ENCODE results near the gene EIF4G3. TPM values are rescaled to one million over a fixed set of nuclear protein-coding genes. Genes with fewer than 3 reads are reported as not detected.

The EIF4G3 gene
- total and polyA plus RNA-seq, 9 of the 15 experiments (the other 6 are each of a cell fraction or from before 2014, with no cell fraction given) = 6.7 to 40.5 (median 32.1) TPM

- FAIRE-seq = no peak
- in situ Hi-C loops (cut with MboI) (no loop called here), intact Hi-C loops (cut with micrococcal nuclease) (no loop called here)
- no peak overlapping the region for H3K27ac ChIP-seq (ENCODE audit: extremely low read depth, low read depth, low read length)
- H4K20me1 ChIP-seq (replicated peaks; ENCODE audit: control insufficient read depth, insufficient read depth, low read length) = no peaks in the 10 kb centered on the region
- BruUV-seq (replicated peaks) = no TSS peak
- no peaks in the 10 kb centered on the region for H3K9me1 ChIP-seq (ENCODE audit: control insufficient read depth, insufficient read depth, low read length)
- H3K9me3 ChIP-seq (replicated peaks; ENCODE audit: control insufficient read depth, insufficient read depth, low read depth, low read length) = no peaks in the 10 kb centered on the region
- DNase-seq (ENCODE audit: extremely low read depth in 1 of 4, low spot score in 3 of 4) = no peak
- H3K4me1 ChIP-seq (replicated peaks in 1 of 2; ENCODE audit: control insufficient read depth in 2 of 2, insufficient read depth in 2 of 2, low read length in 2 of 2) = no peaks in the 10 kb centered on the region
- ATAC-seq = no peak
- no peak overlapping the region for H3K9ac ChIP-seq (ENCODE audit: insufficient read depth in 1 of 2, low read depth in 2 of 2, low read length in 2 of 2)
- 41% methylated on average over 1 of the region's 1 CpG for WGBS (ENCODE audit: insufficient coverage, low coverage, missing lambda C conversion rate)
- no peak overlapping the region for H3K4me3 ChIP-seq
- H3K79me2 ChIP-seq (ENCODE audit: control insufficient read depth, insufficient read depth, low read length) = no peaks in the 10 kb centered on the region
- no peak overlapping the region for H3K4me2 ChIP-seq (ENCODE audit: insufficient read depth, low read length)
- ChIA-PET CTCF (ENCODE audit: low intra/inter-chr PET ratio) (no interaction called here), POLR2A (interaction anchor here (0.5 to 1.8 kb wide), 7 partner anchors 8 to 619 kb away, joined by 3 to 5 read pairs (median 3); no protein-coding TSS in a partner anchor)
- no peak overlapping the region for H2AFZ ChIP-seq (ENCODE audit: low read depth, low read length)
- peaks cover 12% of the 10 kb centered on the region; the same call in 2 of the 3 replicates for H3K36me3 ChIP-seq (ENCODE audit: control insufficient read depth, insufficient read depth, low read length)
- no peaks in the 10 kb centered on the region for H3K27me3 ChIP-seq (ENCODE audit: control insufficient read depth in 2 of 2, insufficient read depth in 2 of 2, low read length in 2 of 2)
- TF ChIP-seq KLF10 (CRISPR knock-in tag; IDR thresholded peaks at IDR 0.05) = no peak
- TF ChIP-seq BRD9 (IDR thresholded peaks at IDR 0.05; ENCODE audit: low read depth, partially characterized antibody) = no peak
Observed at GRCh38 chr1:20829946-20830345, 346.8 kb downstream of the EIF4G3 start.

DNA sequence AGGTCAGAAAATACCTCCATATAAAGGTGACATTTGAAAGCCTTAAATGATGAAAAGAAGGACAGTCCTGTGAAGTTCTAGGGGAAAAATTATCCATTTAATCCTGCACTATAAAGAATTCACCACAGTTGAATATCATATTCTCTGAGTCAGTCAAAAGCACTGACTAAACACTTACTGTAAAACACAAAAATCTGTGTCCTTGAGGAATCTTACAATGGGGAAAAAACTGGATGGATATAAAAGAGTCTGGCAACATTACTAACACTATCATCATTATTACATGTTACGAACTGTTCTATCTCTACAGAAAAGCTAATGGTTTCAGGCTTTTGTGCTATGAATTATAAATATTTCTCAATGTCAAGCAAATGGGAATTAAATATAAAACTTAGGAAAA is 347.2 kb downstream of the EIF4G3 start:
- BruUV-seq (replicated peaks) = no TSS peak
- POLR2A ChIA-PET = interaction anchor here (0.5 to 1.8 kb wide), 5 partner anchors 8 to 619 kb away, joined by 3 to 5 read pairs (median 3); no protein-coding TSS in a partner anchor

More for the DNA sequence above, 347.2 kb downstream of the EIF4G3 start:
- no peak for ATAC-seq
- Histone ChIP-seq H2AFZ (ENCODE audit: low read depth, low read length) (no peak overlapping the region), H3K27me3 (ENCODE audit: control insufficient read depth in 2 of 2, insufficient read depth in 2 of 2, low read length in 2 of 2) (no peaks in the 10 kb centered on the region), H3K9me3 (replicated peaks; ENCODE audit: control insufficient read depth, insufficient read depth, low read depth, low read length) (no peaks in the 10 kb centered on the region), H3K4me2 (ENCODE audit: insufficient read depth, low read length) (no peak overlapping the region), H3K9ac (ENCODE audit: insufficient read depth in 1 of 2, low read depth in 2 of 2, low read length in 2 of 2) (no peak overlapping the region), H3K4me1 (replicated peaks in 1 of 2; ENCODE audit: control insufficient read depth in 2 of 2, insufficient read depth in 2 of 2, low read length in 2 of 2) (no peaks in the 10 kb centered on the region), H3K36me3 (ENCODE audit: control insufficient read depth, insufficient read depth, low read length) (peaks cover 16% of the 10 kb centered on the region; the same call in 2 of the 3 replicates), H3K4me3 (no peak overlapping the region), H3K79me2 (ENCODE audit: control insufficient read depth, insufficient read depth, low read length) (no peaks in the 10 kb centered on the region), H4K20me1 (replicated peaks; ENCODE audit: control insufficient read depth, insufficient read depth, low read length) (no peaks in the 10 kb centered on the region), H3K9me1 (ENCODE audit: control insufficient read depth, insufficient read depth, low read length) (no peaks in the 10 kb centered on the region), H3K27ac (ENCODE audit: extremely low read depth, low read depth, low read length) (no peak overlapping the region)
- WGBS (ENCODE audit: insufficient coverage, low coverage, missing lambda C conversion rate) = 96% methylated on average over 1 of the region's 1 CpG
- no peak for DNase-seq (ENCODE audit: extremely low read depth in 1 of 4, low spot score in 3 of 4)
- CTCF ChIA-PET (ENCODE audit: low intra/inter-chr PET ratio) = no interaction called here
- TF ChIP-seq TAF9B (IDR thresholded peaks at IDR 0.05; ENCODE audit: partially characterized antibody) = no peak
- TF ChIP-seq CHD2 (IDR thresholded peaks at IDR 0.05; ENCODE audit: low read depth, low read length) = no peak
- TF ChIP-seq NR4A1 (CRISPR knock-in tag; IDR thresholded peaks at IDR 0.05) = no peak
- no peak for TF ChIP-seq NR4A1 (tag; IDR thresholded peaks at IDR 0.05)
- TF ChIP-seq, protein P1, sequence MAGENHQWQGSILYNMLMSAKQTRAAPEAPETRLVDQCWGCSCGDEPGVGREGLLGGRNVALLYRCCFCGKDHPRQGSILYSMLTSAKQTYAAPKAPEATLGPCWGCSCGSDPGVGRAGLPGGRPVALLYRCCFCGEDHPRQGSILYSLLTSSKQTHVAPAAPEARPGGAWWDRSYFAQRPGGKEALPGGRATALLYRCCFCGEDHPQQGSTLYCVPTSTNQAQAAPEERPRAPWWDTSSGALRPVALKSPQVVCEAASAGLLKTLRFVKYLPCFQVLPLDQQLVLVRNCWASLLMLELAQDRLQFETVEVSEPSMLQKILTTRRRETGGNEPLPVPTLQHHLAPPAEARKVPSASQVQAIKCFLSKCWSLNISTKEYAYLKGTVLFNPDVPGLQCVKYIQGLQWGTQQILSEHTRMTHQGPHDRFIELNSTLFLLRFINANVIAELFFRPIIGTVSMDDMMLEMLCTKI (IDR thresholded peaks at IDR 0.05; ENCODE audit: partially characterized antibody) = no peak
- in situ Hi-C loops (cut with MboI) = no loop called here
- no peak for FAIRE-seq
- intact Hi-C loops (cut with micrococcal nuclease) = no loop called here

Data from K562 (cell line).